ENCODE measurements around the gene RIOX2.
"Not testable (repeated sequence)": the region's sequence is repeated elsewhere in the genome, so short reads cannot be mapped to it uniquely, and the experiment has no call there.

RIOX2 gene

DNA sequence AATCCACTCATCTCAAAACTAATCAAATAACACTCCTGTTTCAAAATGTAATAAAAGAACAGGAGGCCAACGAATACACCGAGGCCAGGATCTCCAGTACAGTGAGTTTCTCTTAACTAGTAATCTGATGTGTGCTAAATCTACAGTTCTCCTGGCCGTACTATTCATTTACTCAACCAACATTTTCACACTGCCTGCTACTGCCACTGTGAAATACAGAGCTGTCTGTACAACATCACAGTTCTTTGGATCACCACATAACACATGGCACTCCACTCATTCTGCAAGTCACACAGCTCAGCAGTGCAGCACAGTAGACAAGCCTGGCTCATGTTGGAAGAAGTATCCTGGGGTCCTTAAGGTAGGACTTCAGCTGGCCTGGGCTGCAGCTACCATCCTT lies 21.9 kb downstream of the RIOX2 start:
- no peak for DNase-seq

DNA sequence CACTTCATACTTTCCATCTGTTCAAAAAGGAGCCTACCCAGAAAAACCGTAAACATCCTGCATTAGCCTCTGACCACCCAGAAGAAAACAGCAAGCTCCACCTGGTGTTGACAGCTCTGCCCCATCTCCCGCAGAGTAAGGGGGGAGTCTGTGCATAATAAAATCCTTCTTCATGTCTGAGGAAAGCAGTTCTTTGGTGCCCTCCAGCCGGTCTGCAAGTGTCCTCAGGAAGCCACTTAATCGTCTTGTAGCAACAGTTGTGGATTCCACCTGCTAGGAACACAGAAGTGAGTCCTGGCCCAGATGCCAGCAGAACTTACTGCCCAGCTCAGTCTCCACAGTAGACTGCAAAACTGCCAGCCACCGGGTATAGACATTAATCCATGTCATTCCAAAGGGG lies 22.5 kb downstream of the RIOX2 start:
- DNase-seq = no peak

GRCh38 chr3:97949110-97949485 lies 23.1 kb downstream of the RIOX2 start:
- DNase-seq = no peak

DNA sequence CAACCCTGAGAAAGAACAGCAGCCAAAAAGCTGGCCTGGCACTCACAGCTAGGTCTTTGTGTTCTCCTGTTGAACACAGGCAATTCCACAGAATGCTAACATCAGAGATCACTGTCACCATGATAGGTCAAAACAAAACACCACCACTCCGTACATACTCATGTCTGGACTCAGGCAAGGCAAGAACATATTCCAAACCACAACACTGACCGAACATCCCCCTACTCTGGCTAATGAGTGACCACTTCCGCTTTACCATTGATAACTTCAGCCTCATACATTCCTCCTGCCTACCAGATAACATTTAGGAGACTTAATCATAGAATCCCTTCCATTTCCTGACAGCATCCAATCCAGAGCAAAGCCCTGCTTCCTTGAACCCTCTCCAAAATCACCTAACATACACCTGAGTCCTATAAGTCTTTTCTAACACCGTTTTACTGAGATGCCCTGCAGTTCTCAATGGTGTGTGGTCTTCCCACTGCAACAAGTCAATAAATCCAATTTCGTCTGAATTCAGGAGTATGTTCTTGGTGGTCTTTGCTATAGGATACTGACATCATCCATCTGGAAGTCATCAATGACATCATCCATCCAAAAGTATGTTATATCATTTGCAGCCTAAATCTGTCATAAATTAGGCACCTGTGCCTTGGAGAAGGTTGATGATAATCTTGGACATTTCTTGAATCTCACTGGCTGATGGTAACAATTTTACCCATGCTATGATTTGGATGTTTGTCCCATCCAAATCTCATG lies 23.7 kb downstream of the RIOX2 start:
- DNase-seq = no peak

- DNase-seq = no peak
Observed at GRCh38 chr3:97942801-97943546, 29.3 kb downstream of the RIOX2 start.

- no peak for DNase-seq
Observed at GRCh38 chr3:97940034-97940433, 32.2 kb downstream of the RIOX2 start.

- DNase-seq = no peak
Observed at GRCh38 chr3:97939401-97939800, 32.8 kb downstream of the RIOX2 start.

GRCh38 chr3:97938444-97938843 lies 33.8 kb downstream of the RIOX2 start:
- no peak for DNase-seq

DNA sequence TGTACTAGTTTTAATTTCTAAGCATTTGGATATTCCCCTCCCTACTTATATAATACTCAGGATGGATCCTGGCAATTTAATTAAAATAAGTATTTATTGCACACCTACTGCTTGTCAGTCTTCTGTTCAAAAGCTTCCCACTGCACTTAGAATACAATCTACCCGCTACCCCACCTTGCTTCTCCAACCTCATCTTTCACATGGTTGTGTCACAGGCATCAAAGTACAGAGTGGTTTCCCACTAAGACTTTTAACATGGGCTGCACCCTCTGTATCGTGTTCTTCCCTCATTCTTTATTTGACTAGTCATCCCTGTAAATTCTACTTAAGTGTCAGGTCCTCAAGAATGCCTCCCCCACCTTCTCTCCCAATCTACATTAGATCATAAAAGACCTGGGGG lies 35.0 kb downstream of the RIOX2 start:
- no peak for DNase-seq

DNA sequence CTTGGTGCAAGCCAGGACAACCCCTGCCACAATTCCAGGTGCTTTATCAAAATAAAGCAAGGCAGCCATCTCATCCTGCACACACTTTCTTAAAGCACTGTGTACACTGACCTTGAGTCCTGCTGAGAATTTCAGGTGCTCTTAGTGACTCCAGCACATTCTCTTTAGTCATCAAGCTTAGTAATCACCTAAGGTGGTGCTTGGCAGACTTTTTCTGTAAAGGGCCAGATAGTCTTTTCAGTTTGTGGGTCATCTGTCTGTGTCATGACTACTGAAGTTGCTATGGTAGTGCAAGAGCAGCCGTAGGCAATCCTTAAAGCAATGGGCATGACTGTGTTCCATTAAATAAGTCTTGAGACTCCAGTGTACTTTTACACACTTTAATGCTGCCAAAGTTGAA lies 36.4 kb downstream of the RIOX2 start:
- no peak for DNase-seq

- DNase-seq = no peak
Observed at GRCh38 chr3:97934980-97935695, 37.1 kb downstream of the RIOX2 start.

GRCh38 chr3:97932387-97932801 lies 39.8 kb downstream of the RIOX2 start:
- DNase-seq = no peak

DNA sequence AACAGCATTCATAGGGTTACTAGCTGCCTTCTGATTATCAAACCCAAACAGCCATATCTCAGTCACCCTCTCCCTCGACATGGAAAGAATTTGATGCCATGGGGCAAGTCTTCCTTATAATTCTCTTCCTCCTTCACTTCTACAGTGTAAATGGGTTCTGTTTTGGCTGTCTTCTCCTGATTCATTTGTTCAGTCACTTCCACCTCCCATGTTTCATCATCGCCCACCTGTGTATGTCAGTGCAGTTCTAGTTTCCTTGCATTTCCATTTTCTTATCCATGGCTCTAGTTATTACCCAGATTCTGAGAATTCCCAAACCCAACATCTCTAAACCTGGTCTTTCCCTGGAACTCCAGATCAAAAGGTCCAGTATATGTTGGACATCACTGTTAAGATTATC lies 41.0 kb downstream of the RIOX2 start:
- DNase-seq = no peak

- DNase-seq = no peak
Observed at GRCh38 chr3:97930018-97930417, 42.2 kb downstream of the RIOX2 start.

- DNase-seq = no peak
Observed at GRCh38 chr3:97928986-97929385, 43.2 kb downstream of the RIOX2 start.

DNA sequence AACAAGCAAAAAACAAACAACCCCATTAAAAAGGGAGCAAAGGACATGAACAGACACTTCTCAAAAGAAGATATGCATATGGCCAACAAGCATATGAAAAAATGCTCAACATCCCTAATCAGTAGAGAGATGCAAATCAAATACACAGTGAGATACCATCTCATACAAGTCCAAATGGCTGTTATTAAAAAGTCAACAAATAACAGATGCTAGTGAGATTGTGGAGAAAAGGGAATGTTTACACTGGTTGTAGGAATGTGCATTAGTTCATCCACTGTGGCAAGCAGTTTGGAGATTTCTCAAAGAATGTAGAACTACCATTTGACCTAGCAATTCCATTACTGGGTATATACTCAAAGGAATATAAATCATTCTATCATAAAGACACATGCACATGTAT lies 44.5 kb downstream of the RIOX2 start:
- DNase-seq = no peak

GRCh38 chr3:97917813-97918536 lies 54.3 kb downstream of the RIOX2 start:
- no peak for DNase-seq

DNA sequence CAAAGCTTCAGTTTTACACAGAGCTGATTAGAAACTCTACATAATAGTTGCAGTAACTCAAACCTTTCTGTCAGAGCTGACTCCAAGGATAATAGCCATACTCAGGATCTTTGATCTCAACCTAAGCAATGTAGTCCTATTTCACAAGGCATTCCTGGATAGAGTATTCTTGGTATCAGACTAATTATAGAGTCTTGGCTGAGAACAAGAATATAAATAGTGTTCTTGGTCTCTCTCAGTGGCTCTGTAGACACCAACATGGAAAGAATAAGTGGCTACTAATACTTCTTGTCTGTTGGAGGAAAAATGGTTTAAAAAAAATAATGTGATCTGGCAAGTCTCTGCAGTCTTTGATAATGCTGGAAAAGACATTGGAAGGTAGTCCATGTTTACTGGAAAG lies 55.7 kb downstream of the RIOX2 start:
- no peak for DNase-seq

GRCh38 chr3:97914388-97914787 lies 57.8 kb downstream of the RIOX2 start:
- no peak for DNase-seq

DNA sequence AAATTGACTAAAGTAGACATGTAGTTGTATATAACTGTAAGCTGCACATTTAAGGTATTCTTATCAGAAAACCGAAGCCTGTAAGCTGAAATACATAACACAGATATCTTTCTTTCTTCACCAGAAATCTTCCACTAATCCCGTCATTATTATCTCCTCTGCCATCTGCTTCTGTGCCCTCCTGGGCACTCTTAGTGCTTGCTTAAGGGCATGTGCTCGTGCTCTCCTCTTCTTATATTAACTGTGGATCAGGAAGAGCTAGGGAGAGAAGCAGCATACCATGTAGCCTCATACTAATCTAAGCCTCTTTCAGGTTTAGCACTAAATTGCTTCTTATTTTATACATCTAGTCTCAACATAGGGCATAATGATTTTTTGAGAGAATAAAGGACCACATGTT lies 60.8 kb downstream of the RIOX2 start:
- no peak for DNase-seq

DNA sequence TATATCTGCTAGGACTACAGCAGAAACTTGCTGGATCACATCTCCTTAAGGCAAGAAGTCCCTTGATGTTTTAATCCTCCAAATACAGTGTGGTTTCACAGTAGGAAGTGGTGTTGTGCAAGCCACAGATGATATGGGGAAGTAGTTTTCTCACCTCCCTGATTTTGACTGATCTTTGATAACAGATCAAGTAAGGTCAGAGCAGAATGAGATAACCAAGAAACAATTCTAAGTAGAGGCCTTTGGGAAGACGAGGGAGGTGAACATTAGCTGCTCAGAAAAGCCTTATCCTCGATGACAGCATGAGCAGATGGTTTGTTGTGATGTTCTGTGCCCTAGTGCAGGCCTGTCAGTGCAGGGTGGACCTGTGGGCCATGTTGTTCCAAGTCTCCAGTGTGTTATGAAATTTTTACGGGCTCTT lies 61.3 kb downstream of the RIOX2 start:
- no peak for DNase-seq

GRCh38 chr3:97910236-97910831 lies 61.9 kb downstream of the RIOX2 start:
- not testable (repeated sequence) for DNase-seq

- not testable (repeated sequence) for DNase-seq
Observed at GRCh38 chr3:97909830-97910229, 62.4 kb downstream of the RIOX2 start.
